Measurements from ENCODE around the gene KRTAP10-2.

GRCh38 chr21:44523567-44524413, 27.5 kb downstream of the KRTAP10-2 start:
- TF ChIP-seq, protein P1, sequence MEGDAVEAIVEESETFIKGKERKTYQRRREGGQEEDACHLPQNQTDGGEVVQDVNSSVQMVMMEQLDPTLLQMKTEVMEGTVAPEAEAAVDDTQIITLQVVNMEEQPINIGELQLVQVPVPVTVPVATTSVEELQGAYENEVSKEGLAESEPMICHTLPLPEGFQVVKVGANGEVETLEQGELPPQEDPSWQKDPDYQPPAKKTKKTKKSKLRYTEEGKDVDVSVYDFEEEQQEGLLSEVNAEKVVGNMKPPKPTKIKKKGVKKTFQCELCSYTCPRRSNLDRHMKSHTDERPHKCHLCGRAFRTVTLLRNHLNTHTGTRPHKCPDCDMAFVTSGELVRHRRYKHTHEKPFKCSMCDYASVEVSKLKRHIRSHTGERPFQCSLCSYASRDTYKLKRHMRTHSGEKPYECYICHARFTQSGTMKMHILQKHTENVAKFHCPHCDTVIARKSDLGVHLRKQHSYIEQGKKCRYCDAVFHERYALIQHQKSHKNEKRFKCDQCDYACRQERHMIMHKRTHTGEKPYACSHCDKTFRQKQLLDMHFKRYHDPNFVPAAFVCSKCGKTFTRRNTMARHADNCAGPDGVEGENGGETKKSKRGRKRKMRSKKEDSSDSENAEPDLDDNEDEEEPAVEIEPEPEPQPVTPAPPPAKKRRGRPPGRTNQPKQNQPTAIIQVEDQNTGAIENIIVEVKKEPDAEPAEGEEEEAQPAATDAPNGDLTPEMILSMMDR (IDR thresholded peaks at IDR 0.05): no peak
- no peak for TF ChIP-seq POLR2A (IDR thresholded peaks at IDR 0.05)

Measured in heart left ventricle (tissue), 13 donors.